CD1c-positive myeloid dendritic cell (primary cell): Measurements from ENCODE around the gene GSTA2.
"Not testable (repeated sequence)": the region's sequence is repeated elsewhere in the genome, so short reads cannot be mapped to it uniquely, and the experiment has no call there.

ENCODE experiments used
- DNase-seq: peaks from one replicate; pipeline ENCODE4 v3.0.0-alpha.2; 2016; ENCODE audit errors: extremely low spot score

GSTA2 gene

GRCh38 chr6:52763322-52763916 lies at the start of gene GSTA2:
TSS of gene GSTA2 (minus strand) at chr6:52763475. CDS start at chr6:52757947, 5,528 bp downstream.
- not testable (repeated sequence) for DNase-seq

GRCh38 chr6:52809777-52810176 lies 46.5 kb upstream of the GSTA2 start:
- DNase-seq, result not testable (repeated sequence)

GRCh38 chr6:52808660-52809059 lies 45.4 kb upstream of the GSTA2 start:
- DNase-seq, result no peak

GRCh38 chr6:52803668-52804255 lies 40.5 kb upstream of the GSTA2 start, which contains the start of gene GSTA1:
TSS of gene GSTA1 (minus strand) at chr6:52803816. CDS start at chr6:52799267, 4,549 bp downstream.
- not testable (repeated sequence) for DNase-seq

- no peak for DNase-seq
These were observed 39.5 kb upstream of the GSTA2 start for GRCh38 chr6:52802806-52803205.

GRCh38 chr6:52801188-52801841 lies 38.0 kb upstream of the GSTA2 start:
- DNase-seq, result no peak

GRCh38 chr6:52799272-52799671 lies 36.0 kb upstream of the GSTA2 start:
- not testable (repeated sequence) for DNase-seq

GRCh38 chr6:52794366-52794765 lies 31.1 kb upstream of the GSTA2 start:
- not testable (repeated sequence) for DNase-seq

GRCh38 chr6:52790861-52791260 lies 27.6 kb upstream of the GSTA2 start:
- no peak for DNase-seq

GRCh38 chr6:52789658-52790057 lies 26.4 kb upstream of the GSTA2 start:
- not testable (repeated sequence) for DNase-seq

GRCh38 chr6:52788478-52788877 lies 25.2 kb upstream of the GSTA2 start:
- DNase-seq, result no peak

- DNase-seq, result no peak
These were observed 24.6 kb upstream of the GSTA2 start for GRCh38 chr6:52787917-52788316.

- DNase-seq, result no peak
These were observed 23.1 kb upstream of the GSTA2 start for GRCh38 chr6:52786249-52786956.

GRCh38 chr6:52782696-52783274 lies 19.5 kb upstream of the GSTA2 start:
- not testable (repeated sequence) for DNase-seq

- DNase-seq, result not testable (repeated sequence)
These were observed 18.9 kb upstream of the GSTA2 start for GRCh38 chr6:52782209-52782608.

- DNase-seq, result no peak
These were observed 16.0 kb upstream of the GSTA2 start for GRCh38 chr6:52779237-52779636.

GRCh38 chr6:52776711-52777351 lies 13.6 kb upstream of the GSTA2 start:
- not testable (repeated sequence) for DNase-seq

GRCh38 chr6:52769399-52769798 lies 6.1 kb upstream of the GSTA2 start:
- DNase-seq, result not testable (repeated sequence)

- DNase-seq, result not testable (repeated sequence)
These were observed 4.4 kb upstream of the GSTA2 start for GRCh38 chr6:52767658-52768057.

GRCh38 chr6:52761673-52762491 lies 1.4 kb downstream of the GSTA2 start:
- DNase-seq, result not testable (repeated sequence)
